ENCODE measurements around the gene ADCY2.

GRCh38 chr5:7395947-7396712 lies at the start of gene ADCY2:
- TF ChIP-seq CTCF (IDR thresholded peaks at IDR 0.05) (no peak), EP300 (IDR thresholded peaks at IDR 0.05) (no peak), POLR2AphosphoS5 (IDR thresholded peaks at IDR 0.05) (no peak)
